Jurkat, Clone E6-1 (cell line): ENCODE results near the gene ST6GALNAC4.
"Not testable (repeated sequence)": the region's sequence is repeated elsewhere in the genome, so short reads cannot be mapped to it uniquely, and the experiment has no call there.

Source experiments
- DNase-seq: peaks from one replicate; pipeline ENCODE4 v3.0.0-alpha.2; 2011; ENCODE audit warnings: low read depth, low spot score
- H3K4me3 ChIP-seq: 2 replicates; pipeline ENCODE4 v1.5.1; 2011; ENCODE audit warnings: mild to moderate bottlenecking, low read length, control low read depth, moderate library complexity

ST6GALNAC4 gene

DNA sequence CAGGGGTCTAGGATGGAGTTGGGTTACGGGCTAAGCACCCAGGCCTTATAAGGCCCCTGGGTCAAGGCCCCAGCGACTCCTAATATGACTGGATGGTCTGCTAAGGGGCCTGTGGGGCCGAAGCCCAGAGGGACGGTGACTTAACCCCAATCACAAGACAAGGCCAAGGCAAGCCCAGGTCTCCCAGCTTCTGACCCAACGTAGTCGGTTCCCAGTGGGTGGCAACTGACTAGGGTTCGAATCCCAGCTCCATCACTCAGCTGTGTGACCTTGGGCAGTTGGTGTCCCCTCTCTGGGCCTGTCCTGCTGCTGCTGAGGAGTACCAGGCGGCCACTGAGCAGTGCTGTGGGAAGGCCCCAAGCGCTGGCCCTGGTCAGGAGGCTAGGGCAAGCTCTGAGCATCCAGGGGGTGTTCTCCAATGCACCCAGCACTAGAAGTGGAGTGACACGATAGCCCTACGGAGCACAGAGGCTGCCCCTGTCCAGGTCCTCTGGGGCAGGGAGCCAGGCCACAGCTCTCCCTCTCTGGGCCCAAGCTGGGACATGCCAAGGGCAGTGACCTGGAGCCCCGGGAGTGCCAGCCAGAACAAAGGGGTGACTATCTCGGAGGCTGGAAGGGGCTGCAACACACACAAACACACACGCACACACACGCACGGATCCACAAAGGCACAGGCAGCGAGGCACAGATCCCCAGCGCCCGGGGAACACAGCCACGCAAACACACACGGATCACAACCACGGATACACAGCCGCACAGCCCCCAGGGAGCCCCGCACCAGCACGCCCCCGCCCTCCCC is 39.9 kb downstream of the ST6GALNAC4 start:
- no peak for DNase-seq
- no peak overlapping the region for H3K4me3 ChIP-seq

DNA sequence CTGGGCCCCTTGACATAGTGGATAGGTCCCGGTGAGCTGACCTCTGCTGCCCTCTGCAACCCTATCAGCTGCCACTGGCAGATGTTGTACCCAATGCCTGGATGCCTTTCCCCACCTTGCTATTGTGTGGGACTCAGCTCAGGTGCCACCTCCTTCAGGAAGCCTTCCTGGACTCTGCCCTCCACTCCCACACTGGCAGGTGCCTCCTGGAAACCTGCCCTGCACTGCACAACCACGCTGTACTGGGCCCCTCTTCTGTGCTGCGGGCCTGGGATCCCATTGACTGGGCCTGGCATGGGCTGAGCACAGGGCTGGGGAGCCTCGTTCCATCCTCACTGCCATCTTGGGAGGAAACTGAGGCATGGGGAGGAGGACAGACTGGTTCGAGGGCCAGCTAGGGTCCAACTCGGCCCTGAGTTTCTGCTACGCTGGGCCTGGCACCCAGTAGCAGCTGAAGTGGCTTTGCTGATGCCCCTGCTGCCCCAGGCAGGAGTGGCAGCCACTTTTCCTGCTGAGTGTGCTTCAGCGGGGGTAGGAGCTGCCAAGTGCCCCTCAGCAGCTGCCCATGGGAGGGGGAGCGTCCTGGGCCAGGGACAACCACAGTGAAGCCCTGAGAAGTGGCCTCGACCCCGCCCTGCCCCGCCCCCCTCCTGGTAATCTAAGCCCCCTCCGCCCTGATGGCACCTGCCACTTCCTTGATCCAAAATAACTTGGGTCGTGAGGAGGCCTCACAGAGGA is 40.6 kb downstream of the ST6GALNAC4 start:
- DNase-seq = no peak
- H3K4me3 ChIP-seq = no peak overlapping the region

DNA sequence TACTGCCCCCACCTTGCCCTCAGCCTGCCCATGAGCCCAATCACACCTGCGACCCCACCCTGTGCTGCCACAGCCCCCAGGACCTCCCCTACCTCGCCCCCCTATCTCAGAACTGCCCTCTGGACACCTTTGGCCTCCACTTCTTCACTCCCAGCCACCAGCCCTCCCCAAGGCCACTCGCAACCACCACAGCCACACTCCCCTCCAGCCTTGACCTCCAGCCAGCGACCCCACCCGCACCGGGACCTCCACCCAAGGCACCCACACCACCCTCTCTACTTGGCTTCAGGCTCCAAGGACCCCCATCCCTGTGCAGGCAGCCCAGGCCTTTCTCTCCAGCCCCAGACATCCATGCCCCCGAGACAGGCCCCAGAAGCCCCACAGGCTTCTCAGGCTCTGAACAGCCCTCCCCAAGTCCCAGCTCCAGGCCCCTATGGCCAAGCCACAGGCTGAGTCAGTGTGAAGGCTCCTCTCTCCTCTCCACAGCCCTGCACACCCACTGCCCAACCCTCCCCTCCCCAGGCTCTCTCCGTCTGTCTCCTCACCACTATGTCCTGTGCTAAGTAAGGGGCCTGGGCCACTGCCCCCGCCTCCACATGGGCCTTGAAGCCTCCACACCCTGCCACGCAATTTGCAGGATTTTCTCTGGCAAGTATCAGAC is 41.4 kb downstream of the ST6GALNAC4 start:
- no peak overlapping the region for H3K4me3 ChIP-seq
- DNase-seq = no peak

DNA sequence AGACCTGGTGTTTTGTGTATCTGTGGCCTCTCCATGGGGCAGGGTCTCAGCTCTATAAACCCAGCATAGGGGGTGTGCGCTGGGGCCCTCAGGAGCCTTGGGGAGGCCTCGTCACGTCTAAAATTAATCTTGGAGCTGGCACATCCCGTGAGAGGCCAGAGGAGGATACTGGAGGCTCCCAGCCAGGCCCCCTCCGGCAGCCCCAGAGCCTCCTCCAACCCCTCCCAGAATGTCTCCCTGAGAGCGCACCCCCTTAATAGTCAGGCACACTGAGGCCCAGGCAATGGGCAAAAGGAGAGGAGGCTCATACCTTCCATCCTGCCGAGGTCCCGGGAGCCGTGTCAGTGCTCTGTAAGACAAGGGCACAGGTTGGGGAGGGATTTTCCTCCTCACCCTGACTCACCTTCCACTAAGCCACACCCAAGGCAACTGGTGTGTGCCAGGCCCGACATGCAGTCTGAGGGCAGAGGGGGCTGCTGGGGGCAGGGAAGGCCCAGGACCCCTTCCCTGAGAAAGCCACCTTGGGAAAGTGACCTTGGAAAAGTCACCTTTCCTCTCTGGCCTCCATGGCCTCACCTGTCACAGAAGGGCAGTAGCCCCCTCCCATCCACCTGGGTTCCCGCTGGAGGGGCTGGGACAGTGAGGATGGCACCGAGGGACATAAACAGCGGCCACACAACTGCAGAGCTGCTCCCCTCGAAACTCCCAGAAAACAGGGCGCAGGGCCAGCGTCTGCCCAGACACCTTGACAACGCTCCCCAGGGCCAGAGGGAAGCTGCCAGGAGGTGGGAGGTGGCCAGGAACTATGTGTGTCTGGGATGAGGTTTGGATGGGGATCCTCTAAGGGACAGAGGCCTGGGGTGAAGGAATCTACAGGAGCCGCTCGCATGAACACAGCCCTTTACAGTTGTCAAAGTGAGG is 42.3 kb downstream of the ST6GALNAC4 start:
- DNase-seq = no peak
- no peak overlapping the region for H3K4me3 ChIP-seq

DNA sequence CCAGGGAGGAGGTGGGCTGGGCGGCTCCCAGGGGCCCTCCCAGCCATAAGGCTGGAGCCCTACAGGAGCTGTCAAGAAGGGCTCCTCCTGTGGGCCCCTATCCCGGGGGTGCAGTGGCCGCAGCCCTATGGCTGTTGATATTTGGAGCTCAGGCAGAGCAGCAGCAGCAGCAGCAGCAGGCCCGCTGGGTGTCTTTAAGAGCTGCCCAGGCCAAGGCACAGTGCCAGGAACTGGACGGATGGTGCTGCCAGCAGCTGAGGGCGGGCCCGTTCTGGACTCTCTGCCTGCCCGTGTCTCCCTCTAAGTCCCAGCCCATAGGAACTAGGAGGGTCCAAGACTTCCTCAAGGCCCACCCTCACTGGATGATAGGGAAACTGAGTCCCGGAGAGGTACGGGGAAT is 43.0 kb downstream of the ST6GALNAC4 start:
- H3K4me3 ChIP-seq = no peak overlapping the region
- no peak for DNase-seq

DNA sequence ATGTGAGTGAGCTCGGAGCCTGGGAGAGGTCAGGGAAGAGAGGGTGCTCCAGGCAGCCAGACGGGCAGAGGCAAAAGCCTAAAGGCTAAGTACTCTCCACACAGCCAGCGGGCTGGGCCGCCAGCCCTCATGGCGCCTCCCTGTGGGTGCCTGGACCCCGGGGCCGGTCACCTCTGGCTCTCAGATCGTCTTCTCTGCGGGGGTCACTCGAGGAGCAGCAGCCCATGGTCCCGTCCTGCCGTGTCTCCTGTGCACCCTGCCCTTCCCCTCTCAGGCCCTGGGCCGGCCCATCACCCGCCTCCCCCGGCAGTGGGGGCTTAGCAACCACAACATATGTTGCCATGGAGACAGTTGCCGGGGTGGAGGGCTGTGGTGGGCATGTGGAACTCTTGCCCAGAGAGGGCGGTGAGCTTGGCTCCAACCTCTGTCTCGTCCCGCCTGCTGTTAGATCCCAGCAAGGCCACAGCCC is 43.6 kb downstream of the ST6GALNAC4 start:
- no peak for DNase-seq
- no peak overlapping the region for H3K4me3 ChIP-seq

DNA sequence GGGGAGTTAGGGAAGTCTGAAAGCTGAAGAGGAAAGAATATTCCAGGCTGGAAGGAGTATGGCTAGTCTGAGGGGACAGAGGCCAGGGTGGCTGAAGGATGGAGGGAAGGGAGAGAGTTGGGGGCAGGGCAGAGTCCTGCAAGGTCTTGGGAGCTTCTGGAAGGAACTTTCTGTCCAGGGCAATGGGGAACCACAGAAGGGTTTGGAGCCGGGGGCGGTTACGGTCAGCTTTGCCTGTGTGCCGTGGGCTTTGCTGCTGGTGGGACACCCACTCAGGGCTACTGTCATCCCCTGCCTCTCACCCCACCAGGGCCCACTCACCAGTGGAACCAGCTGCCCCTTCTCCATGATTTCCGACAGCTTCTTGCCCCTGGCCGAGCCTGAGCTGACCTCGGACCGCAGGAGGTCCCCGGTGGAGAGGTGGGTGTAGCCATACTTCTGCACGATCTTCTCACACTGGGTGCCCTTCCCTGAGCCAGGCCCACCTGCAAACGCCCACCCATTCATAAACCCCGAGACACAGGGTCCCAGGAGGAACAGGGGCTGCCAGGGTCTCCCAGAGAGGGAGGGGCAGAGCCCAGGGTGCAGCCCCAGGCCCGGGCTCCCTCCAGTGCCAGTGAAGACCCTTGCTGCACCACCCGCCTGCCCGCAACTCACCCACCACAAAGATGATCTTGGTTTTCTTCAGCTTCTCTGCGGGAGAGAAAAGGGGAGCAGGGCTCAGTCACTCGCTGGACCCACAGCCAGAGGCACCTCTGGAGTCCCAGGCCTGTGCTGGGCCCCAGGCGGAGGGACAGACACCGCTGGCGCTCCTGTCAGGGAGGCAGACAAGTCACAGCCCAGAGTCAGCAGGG is 44.2 kb downstream of the ST6GALNAC4 start:
- DNase-seq = no peak

DNA sequence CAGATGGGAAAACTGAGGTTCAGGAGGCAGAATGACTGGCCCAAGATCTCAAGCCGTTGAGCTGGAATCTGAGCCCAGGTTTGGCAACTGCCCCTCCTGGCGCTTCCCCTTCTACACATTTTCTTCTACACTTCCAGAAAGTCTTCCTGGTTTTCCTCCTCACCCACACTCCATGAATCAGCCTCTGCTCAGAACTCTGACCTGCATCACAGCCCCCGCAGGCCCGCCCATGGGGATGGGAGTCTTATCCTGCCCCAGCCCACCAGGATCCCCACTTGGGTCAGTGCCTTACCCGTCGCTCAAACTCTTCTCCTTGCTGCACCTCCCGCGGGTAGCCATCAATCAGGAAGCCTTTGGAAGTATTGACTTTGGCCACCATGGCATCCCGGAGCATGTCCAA is 45.3 kb downstream of the ST6GALNAC4 start:
- DNase-seq = no peak
- H3K4me3 ChIP-seq = no peak overlapping the region

More for the DNA sequence above, 44.2 kb downstream of the ST6GALNAC4 start:
- no peak overlapping the region for H3K4me3 ChIP-seq

DNA sequence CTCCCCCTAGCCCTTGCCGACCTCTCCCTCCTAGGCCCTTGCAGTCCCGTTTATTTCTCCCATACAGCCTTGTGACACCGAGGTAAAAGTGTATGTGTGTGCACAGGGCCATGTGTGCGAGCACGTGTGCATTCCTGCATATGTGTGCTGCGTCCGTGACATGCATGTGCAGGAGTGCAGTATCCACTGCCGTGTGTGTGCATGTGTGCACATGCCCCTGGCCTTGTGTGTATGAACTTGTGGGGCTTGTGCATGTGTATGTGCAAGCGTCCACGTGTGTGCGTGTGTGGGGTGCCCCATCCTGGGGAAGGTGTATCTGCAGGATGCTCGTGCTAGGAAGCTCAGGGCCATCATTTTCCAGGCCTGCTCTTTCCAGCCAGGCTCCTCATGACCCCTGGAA is 46.0 kb downstream of the ST6GALNAC4 start:
- H3K4me3 ChIP-seq = no peak overlapping the region
- no peak for DNase-seq

DNA sequence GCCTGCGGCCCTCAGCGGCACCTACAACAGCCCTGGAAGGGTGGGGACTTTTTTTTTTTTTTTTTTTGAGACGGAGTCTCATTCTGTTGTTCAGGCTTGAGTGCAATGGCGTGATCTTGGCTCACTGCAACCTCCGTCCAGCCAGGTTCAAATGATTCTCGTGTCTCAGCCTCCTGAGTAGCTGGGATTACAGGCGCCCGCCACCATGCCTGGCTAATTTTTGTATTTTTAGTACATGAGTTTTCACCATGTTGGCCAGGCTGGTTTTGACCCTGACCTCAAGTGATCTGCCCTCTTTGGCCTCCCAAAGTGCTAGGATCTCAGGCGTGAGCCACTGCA is 46.7 kb downstream of the ST6GALNAC4 start:
- DNase-seq, H3K4me3 ChIP-seq: not testable (repeated sequence)

DNA sequence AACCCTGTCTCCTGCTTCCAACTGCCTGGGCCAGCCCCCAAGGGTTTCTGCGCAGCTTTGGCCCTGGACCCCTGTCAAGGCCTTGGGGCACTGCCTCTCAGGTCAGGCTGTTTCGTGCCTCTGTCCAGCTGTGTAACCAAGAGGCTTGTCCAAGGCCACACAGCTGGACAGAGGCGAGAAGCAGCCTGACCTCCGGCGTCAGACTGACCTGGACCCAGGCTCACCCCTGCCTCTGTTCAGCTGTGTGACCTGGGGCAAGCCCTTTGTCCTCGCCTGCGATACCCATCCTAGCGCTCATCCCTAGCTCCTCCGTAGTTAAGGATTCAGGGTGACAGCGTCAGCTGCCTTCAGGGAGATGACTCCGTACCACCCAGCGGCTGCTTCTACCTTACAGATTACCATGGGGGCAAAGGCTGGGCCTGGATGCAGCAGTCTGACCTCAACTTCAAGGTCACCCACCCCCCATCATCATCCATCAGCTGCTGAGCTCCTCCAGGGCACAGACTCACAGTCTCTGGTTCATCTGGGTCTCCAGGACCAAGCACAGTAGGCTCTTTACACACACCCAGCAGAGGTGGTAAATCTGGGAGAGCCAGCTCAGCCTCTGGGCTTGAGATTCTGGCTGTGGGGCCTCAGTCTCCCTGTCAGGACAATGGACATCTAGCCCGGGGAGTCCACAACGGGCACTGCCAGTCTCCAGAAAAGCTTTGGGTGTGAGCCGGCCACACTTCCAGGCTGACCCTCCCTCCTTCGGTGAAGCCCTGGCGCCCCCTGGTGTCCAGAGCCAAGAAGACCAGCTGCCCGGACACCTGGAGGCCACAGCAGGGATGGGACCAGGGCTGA is 47.3 kb downstream of the ST6GALNAC4 start:
- DNase-seq = no peak
- H3K4me3 ChIP-seq = no peak overlapping the region

DNA sequence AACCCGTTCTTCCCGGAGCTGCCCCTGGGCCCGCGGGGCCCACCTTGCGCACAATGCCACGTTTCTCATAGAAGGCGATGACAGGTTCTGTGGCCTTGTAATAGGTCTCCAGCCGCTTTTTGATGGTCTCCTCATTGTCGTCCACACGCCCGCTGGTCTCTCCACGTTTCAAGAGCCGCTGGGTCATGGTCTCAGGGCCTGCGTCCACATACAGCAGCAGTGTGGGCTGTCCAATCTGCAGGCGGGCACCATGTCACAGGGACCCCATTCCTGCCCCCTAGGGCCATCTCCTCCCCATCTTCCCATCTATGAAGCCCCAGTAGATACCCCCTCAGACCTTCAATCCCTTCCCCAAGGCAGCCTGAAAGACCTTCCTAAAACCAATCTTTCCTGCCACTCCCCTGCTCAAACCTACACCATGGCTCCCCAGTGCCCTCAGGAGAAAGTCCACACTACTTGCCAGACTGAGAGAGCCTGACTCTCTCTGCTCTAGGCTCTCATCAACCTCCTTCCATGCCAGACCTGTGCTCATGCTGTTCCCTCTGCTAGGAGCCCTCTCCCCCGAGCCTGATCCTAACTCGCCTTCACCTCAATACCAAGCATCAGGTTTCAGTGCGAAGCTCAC is 48.5 kb downstream of the ST6GALNAC4 start:
- no peak for DNase-seq
- no peak overlapping the region for H3K4me3 ChIP-seq

DNA sequence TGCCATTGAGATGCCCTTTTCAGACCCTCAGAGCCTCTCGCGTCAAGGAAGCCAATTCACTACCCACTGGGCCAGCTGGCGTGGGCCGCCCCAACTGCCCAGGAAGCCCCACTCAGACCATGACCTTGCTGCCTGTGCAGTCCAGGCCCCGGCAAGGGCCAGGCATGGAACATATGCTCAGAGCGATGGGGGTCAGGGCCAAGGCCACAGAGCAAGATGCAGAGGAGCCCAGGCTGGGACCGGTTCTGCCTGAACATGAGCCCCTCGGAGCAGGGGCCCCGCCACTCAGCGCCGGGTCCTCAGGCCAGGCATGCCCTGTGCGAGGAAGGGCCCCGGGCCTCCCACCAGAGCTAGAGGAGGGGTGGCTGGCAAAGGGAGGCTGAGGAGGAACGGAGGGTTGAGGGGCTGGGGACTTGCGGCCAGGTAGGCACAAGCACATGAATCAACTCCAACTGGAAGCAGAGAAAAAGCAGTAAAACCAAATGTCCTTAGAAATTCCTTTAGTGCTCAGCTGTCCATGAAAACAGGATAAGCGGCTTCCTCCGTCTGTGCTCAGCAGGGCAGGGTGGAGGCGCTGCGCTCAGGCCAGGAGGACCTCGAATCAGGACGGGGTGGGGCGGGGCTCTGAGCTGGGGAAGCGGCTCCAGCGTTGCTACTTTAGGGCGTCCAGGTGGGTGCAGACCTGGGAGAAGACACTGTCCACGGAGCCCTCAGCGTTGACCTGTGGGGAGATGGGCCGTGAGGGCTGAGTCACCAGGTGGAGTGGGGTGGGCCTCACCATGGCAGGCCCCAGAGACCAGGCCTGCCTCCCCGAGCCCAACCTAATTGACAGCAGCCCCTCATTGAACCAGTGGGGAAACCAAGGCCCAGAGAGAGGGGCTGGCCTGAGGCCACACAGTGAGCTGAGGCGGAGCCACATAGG is 49.2 kb downstream of the ST6GALNAC4 start:
- DNase-seq = no peak
- no peak overlapping the region for H3K4me3 ChIP-seq

DNA sequence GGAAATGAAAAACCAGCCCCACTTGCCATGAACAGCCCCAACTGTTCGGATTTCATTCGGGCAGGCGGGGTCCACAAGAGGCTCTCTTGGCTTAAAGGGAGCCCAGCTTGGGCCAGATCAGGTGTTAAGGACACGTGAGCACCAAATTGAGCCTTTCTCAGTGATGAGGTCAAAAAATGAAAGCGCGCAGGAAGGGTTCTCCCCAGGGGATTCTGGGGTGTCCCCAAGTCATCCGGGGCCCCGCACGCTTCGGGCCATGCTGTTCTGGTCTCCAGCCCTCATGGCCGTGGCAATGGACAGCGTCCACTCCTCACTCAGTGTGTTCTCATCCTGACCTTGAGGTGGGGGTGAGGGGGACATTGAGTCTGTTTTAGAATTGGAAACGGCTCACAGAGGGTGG is 50.3 kb downstream of the ST6GALNAC4 start:
- H3K4me3 ChIP-seq = no peak overlapping the region
- no peak for DNase-seq

DNA sequence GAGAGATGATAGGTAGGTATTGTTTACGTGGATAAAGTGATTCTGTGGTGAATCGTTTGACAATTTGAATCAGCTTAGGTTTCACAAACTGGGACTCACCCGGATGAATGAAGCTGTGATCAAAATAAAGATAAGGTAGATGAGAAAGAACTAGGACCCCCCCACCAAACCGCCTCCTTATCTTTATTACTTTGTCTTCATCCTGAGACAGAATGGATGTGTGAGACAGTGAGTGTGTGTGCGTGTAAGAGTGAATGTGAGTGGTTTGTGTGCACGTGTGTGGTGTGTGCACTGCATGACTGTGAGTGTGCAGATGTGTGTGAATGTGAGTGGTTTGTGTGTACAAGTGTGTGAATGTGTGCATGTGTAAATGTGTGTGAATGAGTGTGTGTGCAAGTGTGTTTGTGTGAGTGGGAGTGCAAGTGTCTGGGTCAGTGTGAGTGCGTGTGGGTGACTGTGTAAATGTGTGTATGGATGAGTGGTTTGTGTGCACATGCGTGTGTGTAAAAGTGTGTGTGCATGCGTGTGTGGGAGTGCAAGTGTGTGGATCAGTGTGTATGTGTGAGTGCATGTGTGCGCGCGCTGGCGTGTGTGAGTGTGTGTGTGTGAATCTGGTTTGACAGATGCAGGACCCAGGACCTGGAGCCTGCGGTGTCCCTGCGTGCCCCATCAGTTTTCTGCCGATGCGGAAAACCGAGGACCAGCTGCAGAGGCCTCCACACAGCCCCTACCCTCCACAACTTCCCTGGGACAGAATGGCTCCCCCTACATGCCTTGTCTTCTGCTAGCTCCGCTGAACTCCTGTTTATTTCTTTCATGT is 51.0 kb downstream of the ST6GALNAC4 start:
- no peak overlapping the region for H3K4me3 ChIP-seq
- peak; percentile 74 for DNase-seq
